ENCODE measurements around the gene FCRLA.

DNA sequence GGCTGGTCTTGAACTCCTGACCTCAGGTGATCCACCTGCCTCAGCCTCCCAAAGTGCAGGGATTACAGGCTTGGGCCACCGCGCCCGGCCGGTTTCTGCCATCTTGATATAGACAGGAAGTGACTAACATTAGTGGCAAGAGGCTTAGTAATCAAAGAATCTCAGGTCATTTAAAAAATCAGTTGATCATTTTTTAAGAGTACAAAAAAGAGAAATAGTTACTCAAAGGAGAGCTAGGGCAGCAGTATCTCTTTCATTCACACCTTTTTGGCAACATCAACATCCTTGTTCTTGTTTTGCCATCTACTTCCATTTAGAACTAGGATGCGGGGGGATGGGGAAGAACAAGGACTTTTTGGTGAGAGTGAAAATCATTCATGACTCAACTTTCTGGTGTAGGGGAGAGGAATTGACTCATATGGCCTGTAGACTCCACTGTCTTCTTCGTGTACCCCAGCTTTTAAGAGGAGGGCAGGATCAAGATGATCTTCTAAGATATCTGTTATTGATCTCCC lies 23.1 kb downstream of the FCRLA start:
- TF ChIP-seq, protein P1, sequence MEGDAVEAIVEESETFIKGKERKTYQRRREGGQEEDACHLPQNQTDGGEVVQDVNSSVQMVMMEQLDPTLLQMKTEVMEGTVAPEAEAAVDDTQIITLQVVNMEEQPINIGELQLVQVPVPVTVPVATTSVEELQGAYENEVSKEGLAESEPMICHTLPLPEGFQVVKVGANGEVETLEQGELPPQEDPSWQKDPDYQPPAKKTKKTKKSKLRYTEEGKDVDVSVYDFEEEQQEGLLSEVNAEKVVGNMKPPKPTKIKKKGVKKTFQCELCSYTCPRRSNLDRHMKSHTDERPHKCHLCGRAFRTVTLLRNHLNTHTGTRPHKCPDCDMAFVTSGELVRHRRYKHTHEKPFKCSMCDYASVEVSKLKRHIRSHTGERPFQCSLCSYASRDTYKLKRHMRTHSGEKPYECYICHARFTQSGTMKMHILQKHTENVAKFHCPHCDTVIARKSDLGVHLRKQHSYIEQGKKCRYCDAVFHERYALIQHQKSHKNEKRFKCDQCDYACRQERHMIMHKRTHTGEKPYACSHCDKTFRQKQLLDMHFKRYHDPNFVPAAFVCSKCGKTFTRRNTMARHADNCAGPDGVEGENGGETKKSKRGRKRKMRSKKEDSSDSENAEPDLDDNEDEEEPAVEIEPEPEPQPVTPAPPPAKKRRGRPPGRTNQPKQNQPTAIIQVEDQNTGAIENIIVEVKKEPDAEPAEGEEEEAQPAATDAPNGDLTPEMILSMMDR (IDR thresholded peaks at IDR 0.05) = no peak
- TF ChIP-seq POLR2AphosphoS2 (conservative IDR thresholded peaks at IDR 0.05; ENCODE audit: low read length) = no peak
- no peak for TF ChIP-seq RAD21 (conservative IDR thresholded peaks at IDR 0.05 in 1 of 2, IDR thresholded peaks at IDR 0.05 in 1 of 2)
- no peak for TF ChIP-seq MYC (IDR thresholded peaks at IDR 0.05; ENCODE audit: borderline replicate concordance, low read length)
- TF ChIP-seq NFE2L2 (conservative IDR thresholded peaks at IDR 0.05; ENCODE audit: low read length) = no peak
- TF ChIP-seq RARB (CRISPR knock-in tag; IDR thresholded peaks at IDR 0.05) = no peak
- TF ChIP-seq KDM5A (IDR thresholded peaks at IDR 0.05) = no peak
- TF ChIP-seq, protein P2, sequence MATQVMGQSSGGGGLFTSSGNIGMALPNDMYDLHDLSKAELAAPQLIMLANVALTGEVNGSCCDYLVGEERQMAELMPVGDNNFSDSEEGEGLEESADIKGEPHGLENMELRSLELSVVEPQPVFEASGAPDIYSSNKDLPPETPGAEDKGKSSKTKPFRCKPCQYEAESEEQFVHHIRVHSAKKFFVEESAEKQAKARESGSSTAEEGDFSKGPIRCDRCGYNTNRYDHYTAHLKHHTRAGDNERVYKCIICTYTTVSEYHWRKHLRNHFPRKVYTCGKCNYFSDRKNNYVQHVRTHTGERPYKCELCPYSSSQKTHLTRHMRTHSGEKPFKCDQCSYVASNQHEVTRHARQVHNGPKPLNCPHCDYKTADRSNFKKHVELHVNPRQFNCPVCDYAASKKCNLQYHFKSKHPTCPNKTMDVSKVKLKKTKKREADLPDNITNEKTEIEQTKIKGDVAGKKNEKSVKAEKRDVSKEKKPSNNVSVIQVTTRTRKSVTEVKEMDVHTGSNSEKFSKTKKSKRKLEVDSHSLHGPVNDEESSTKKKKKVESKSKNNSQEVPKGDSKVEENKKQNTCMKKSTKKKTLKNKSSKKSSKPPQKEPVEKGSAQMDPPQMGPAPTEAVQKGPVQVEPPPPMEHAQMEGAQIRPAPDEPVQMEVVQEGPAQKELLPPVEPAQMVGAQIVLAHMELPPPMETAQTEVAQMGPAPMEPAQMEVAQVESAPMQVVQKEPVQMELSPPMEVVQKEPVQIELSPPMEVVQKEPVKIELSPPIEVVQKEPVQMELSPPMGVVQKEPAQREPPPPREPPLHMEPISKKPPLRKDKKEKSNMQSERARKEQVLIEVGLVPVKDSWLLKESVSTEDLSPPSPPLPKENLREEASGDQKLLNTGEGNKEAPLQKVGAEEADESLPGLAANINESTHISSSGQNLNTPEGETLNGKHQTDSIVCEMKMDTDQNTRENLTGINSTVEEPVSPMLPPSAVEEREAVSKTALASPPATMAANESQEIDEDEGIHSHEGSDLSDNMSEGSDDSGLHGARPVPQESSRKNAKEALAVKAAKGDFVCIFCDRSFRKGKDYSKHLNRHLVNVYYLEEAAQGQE (IDR thresholded peaks at IDR 0.05) = no peak

All from A549 (cell line).